Heart right ventricle (tissue), 16 donors: ENCODE measurements around the gene GRWD1. TPM values are rescaled to one million over a fixed set of nuclear protein-coding genes. Genes with fewer than 3 reads are reported as not detected.

Experiments used
- ATAC-seq, 8 donors: fragments of 200-7000 bp; cut with Tn5 transposase; one replicate each; pipeline ENCODE4 v1.9.1; 2020; ENCODE audit warnings: mild to moderate bottlenecking in 8 of 8, moderate library complexity in 8 of 8, moderate number of reproducible peaks in 1 of 8
- DNase-seq, 2 donors: peaks; one replicate each; pipeline ENCODE4 v3.0.0-alpha.2; 2020
- H3K27ac ChIP-seq, 10 donors: fragments of 200-600 bp; sonication (generic) in 2 of 10; one replicate each; pipeline versions ENCODE4 v1.5.0 to v1.8.0; 2020 to 2022; ENCODE audit warnings: mild to moderate bottlenecking in 3 of 10
- H3K27me3 ChIP-seq, 7 donors: fragments of 200-600 bp; one replicate each; pipeline ENCODE4 v1.8.0; 2021 to 2022; ENCODE audit warnings: mild to moderate bottlenecking in 2 of 7
- H3K36me3 ChIP-seq, 9 donors: fragments of 200-600 bp; sonication (generic) in 1 of 9; one replicate each; pipeline versions ENCODE4 v1.5.0 to v1.8.0; 2020 to 2022; ENCODE audit warnings: mild to moderate bottlenecking in 2 of 9
- H3K4me1 ChIP-seq, 9 donors: fragments of 200-600 bp; sonication (generic) in 1 of 9; one replicate each; pipeline versions ENCODE4 v1.5.0 to v1.8.0; 2020 to 2022; ENCODE audit warnings: mild to moderate bottlenecking in 4 of 9
- H3K4me3 ChIP-seq, 10 donors: fragments of 200-600 bp; sonication (generic) in 2 of 10; one replicate each; pipeline versions ENCODE4 v1.5.0 to v1.8.0; 2020 to 2022; ENCODE audit warnings: mild to moderate bottlenecking in 7 of 10, moderate library complexity in 2 of 10
- H3K9me3 ChIP-seq, 11 donors: fragments of 200-600 bp in 10 of 11; sonication (generic) in 2 of 11; one replicate each; pipeline versions ENCODE4 v1.5.0 to v1.8.0; 2013 to 2022; ENCODE audit warnings: mild to moderate bottlenecking in 2 of 11, control low read depth in 1 of 11, moderate library complexity in 1 of 11
- CTCF ChIP-seq, 9 donors: fragments of 200-600 bp; sonication (generic) in 2 of 9; IDR thresholded peaks; one replicate each; pipeline versions ENCODE4 v1.5.0 to v1.8.0; 2021 to 2022; ENCODE audit warnings: antibody characterized with exemption in 9 of 9, mild to moderate bottlenecking in 5 of 9, moderate library complexity in 1 of 9
- WGBS, 2 donors: extraction: QIAGEN DNeasy Blood & Tissue Kit; methylation state at CpG; one replicate each; pipeline ENCODE4 v1.1.7; 2013; ENCODE audit warnings: inconsistent platforms in 1 of 2; 5-methylcytosine and 5-hydroxymethylcytosine counted together
- intact Hi-C, 10 donors: fragments of 100-400 bp; cut with DNase I; formaldehyde crosslinking; loops; one replicate each; pipeline versions ENCODE4 v1.11.1 to v1.14.2; 2022
- polyA plus RNA-seq, 2 donors: library from polyadenylated mRNA; stranded (reverse); fragments of 200-250 nt; gene quantifications; one replicate each; pipeline ENCODE4 v1.2.3, GENCODE V29; 2013
- total RNA-seq, 10 donors: library from RNA; stranded (reverse); fragmentation: NEBNext Ultra II Directional in 3 of 10; extraction: Animal tissue kit (Norgen Biotek cat#: 25700) in 3 of 10; gene quantifications; one replicate each; pipeline versions ENCODE4 v1.2.1 to v1.2.4, GENCODE V29; 2021 to 2023
- donor health status: Arrhythmogenic right ventricular cardiomyopathy.
- donor health status: ischemic (EF 13 %, LVEDD 7.1; RV severe dilation, severe dysfunction).
- donor health status: healthy with polysubstance abuse.
- donor health status: DM: no; HTN: yes; CAD: no.
- donor health status: DM: no; HTN: no; CAD: no.
- donor health status: ischemic (EF 25% LVEDD 6.9; RV normal size, moderate dysfunction).
- donor health status: ischemic (EF 25% LVEDD 5.7; RV mildly dilated, moderate dysfunction).
- donor health status: healthy.
- donor health status: DM: yes; HTN: yes; CAD: no.
- donor health status: Ischemic cardiomyopathy.
- donor health status: ischemic (EF 35%, LVEDD 5.7; RV mildly dilated, moderate dysfunction).
- donor health status: nonischemic (EF 11% LVEDD 7.7; RV severe dilation, severe dysfunction).
- donor health status: DM: yes; HTN: yes; CAD: no.
- donor health status: PGD.
- donor health status: ischemic (EF 29% LVEDD 5.4; RV normal size, mild dysfunction).
- donor health status: nonischemic (EF 23%, LVEDD 6.1; RV moderate dilation, normal function).

The GRWD1 gene
- total and polyA plus RNA-seq, 12 donors: 5.6 to 26.2 (median 17.0) TPM

- Histone ChIP-seq H3K4me1 (no peaks in the 10 kb centered on the region), H3K36me3 (peaks cover 0 to 56% (median 14%) of the 10 kb centered on the region in 9 donors), H3K4me3 (no peak overlapping the region), H3K9me3 (no peaks in the 10 kb centered on the region), H3K27ac (no peak overlapping the region), H3K27me3 (no peaks in the 10 kb centered on the region)
- no peak for DNase-seq
- 94 to 95% methylated on average over 2 of the region's 2 CpGs for WGBS, 2 donors
- TF ChIP-seq CTCF (IDR thresholded peaks at IDR 0.05): no peak
- intact Hi-C loops: no loop called here
- no peak for ATAC-seq
These were observed 12.2 kb downstream of the GRWD1 start for GRCh38 chr19:48458016-48458415.

- Histone ChIP-seq H3K4me1 (no peaks in the 10 kb centered on the region), H3K27me3 (no peaks in the 10 kb centered on the region), H3K4me3 (no peak overlapping the region), H3K27ac (no peak overlapping the region), H3K9me3 (no peaks in the 10 kb centered on the region), H3K36me3 (peaks cover 0 to 22% (median 0%) of the 10 kb centered on the region in 9 donors)
- WGBS, 2 donors: 88 to 89% methylated on average over 36 of the region's 36 CpGs
- DNase-seq (no peak), ATAC-seq (peak in 1 of 8 donors; percentile 24)
- intact Hi-C loops: no loop called here
- TF ChIP-seq CTCF (IDR thresholded peaks at IDR 0.05): no peak
These were observed 15.8 kb downstream of the GRWD1 start for GRCh38 chr19:48461651-48461981.

GRCh38 chr19:48461982-48462655, 16.3 kb downstream of the GRWD1 start:
- Histone ChIP-seq H3K36me3 (peaks cover 0 to 17% (median 0%) of the 10 kb centered on the region in 9 donors), H3K9me3 (no peaks in the 10 kb centered on the region), H3K4me1 (no peaks in the 10 kb centered on the region), H3K27me3 (no peaks in the 10 kb centered on the region), H3K4me3 (no peak overlapping the region), H3K27ac (no peak overlapping the region)
- DNase-seq: no peak
- ATAC-seq: peak in 3 of 8 donors; percentile 16 to 36 (median 27)
- intact Hi-C loops: no loop called here
- no peak for TF ChIP-seq CTCF (IDR thresholded peaks at IDR 0.05)
- WGBS, 2 donors: 62 to 69% methylated on average over 47 to 62 of the region's 62 CpGs

- Histone ChIP-seq H3K27me3 (no peaks in the 10 kb centered on the region), H3K4me1 (peaks cover 3 to 13% (median 9%) of the 10 kb centered on the region in 9 donors), H3K36me3 (peaks cover 0 to 7% (median under 1%) of the 10 kb centered on the region in 9 donors), H3K27ac (no peak overlapping the region), H3K4me3 (no peak overlapping the region), H3K9me3 (no peaks in the 10 kb centered on the region)
- WGBS, 2 donors: 97% methylated on average over 1 of the region's 1 CpG
- no peak for ATAC-seq
- intact Hi-C loops: no loop called here
- no peak for DNase-seq
- TF ChIP-seq CTCF (IDR thresholded peaks at IDR 0.05): no peak
These were observed 19.4 kb downstream of the GRWD1 start for GRCh38 chr19:48465215-48465614.
